ENCODE measurements around the gene MRPS12.
"Not testable (repeated sequence)": the region's sequence is repeated elsewhere in the genome, so short reads cannot be mapped to it uniquely, and the experiment has no call there.

MRPS12 gene

GRCh38 chr19:38912600-38913514 is 17.9 kb upstream of the MRPS12 start:
- DNase-seq = peak; percentile 63 to 85

DNA sequence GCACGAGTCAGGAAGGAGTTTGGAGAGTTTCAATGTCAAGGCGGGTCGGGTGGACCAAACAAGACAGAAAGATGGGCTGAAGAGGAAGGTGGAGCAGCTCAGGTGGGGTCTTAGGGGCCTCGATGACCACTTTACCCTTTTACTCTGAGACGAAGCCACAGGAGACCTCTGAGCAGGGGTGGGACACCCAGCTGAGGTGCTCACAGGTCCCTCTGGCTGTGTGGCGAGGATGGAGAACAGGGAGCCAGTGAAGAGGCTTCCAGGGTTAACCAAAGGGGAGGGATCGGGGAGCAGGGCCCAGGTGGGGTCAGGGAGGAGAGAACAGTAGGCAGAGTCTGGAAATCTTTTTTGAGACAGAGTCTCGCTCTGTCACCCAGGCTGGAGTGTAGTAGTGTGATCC is 16.8 kb upstream of the MRPS12 start:
- no peak for DNase-seq

GRCh38 chr19:38915329-38916321 is 15.1 kb upstream of the MRPS12 start:
- DNase-seq = no peak

GRCh38 chr19:38917516-38917915 is 13.2 kb upstream of the MRPS12 start:
- DNase-seq = no peak

DNA sequence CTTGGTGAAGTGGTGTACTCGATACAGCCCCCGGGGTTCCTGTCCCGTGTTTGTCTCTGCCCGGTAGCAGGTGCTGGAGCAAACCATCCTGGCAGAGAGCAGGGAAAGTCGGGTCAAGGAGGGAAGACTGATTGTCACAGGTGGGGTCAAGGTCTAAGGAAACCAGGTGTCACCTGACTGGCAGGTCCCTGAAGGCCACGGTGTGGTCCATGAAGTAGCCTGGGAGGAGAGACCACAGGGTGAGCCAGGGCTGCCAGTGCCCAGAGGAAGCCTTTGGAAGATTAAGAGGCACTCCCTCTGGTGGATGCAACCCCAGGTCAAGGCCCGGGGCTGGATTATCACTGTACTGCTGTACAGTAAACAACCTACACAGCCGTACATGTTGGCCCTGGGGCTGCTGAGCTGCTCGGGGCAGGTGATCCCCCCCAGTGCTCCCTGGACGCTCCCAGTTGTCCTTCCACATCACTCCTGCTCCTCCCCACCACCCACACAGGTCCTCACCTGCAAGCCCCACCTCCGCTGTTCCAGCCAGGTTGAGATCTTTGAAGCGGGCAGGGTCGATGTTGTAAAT is 12.7 kb upstream of the MRPS12 start:
- peak in 1 of 2 donors; percentile 5 for DNase-seq

DNA sequence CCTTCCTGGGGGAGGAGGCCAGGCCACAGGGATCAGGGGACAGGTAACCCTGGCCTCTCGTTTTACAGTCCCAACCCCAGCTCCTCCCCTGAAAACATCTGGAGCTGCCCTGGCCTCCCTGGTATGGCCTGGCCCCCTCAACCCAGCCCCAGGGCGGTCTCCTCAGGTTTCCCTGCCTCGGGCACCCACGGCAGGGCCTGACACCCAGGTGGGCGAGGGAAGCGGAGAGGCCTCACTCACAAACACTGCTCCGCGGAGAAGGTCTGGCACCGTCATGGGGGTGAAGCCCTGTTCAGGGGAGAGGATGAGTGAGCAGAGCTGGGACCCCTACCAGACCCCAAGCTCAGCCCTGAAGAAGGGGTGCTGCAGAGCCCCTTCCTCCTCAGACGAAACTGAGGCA is 12.2 kb upstream of the MRPS12 start:
- DNase-seq = no peak

GRCh38 chr19:38919837-38920601 is 10.7 kb upstream of the MRPS12 start:
- no peak for DNase-seq

GRCh38 chr19:38920602-38921419 is 9.9 kb upstream of the MRPS12 start:
- DNase-seq = no peak

GRCh38 chr19:38921420-38922274 is 9.1 kb upstream of the MRPS12 start:
- DNase-seq = no peak

DNA sequence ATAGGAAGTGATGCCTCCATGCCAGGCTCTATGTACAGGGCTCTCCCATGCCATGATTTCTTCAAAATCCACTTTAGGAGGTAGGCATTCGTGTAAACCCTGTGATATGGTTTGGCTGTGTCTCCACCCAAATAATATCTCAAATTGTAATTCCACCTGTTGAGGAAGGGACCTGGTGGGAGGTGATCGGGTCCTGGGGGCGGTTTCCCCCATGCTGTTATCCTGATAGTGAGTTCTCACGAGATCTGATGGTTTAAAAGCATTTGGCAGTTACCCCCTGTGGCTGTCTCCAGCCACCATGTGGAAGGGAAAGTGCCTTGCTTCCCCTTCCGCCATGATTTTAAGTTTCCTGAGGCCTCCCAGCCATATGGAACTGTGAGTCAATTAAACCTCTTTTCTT is 8.3 kb upstream of the MRPS12 start:
- DNase-seq = no peak

DNA sequence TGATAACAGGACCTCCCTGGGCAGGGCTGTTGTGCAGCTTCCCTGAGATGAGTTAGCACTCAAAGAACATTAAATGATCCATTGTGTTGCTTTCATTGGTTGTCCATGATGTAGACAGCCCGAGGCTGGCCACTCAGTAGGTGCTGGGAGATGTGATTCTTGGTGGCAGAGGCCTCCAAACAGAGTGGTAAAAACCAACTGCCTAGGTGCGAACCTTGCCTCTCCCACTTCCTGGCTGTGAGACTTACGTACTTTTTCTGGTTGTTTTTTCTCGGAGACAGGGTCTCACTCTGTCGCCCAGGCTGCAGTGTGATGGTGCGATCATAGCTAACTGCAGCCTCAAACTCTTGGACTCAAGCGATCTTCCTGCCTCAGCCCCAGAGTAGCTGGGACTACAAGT is 6.4 kb upstream of the MRPS12 start:
- no peak for DNase-seq

GRCh38 chr19:38928391-38929001 is 2.2 kb upstream of the MRPS12 start:
- no peak for DNase-seq

- peak; percentile 88 to 94 for DNase-seq
Measured at GRCh38 chr19:38929929-38930775, 592 bp upstream of the MRPS12 start, which contains the start of gene SARS2. Gene SARS2 (minus strand): TSS chr19:38930763. CDS start chr19:38930736, 27 bp downstream.

DNA sequence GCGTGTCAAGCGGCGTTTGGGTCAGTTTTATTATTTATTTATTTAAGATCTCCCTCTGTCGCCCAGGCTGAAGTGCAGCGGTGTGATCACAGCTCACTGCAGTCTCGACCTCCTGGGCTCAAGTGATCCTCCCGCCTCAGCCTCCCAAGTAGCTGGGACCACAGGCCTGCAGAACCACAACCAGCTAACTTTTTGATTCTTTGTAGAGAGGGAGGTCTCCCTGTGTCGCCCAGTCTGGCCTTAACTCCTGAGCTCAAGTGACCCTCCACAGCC is 713 bp downstream of the MRPS12 start:
- no peak for DNase-seq

- DNase-seq = peak; percentile 32 to 50
Measured at GRCh38 chr19:38932425-38933179, 1.9 kb downstream of the MRPS12 start.

- DNase-seq = no peak
Measured at GRCh38 chr19:38933544-38933943, 2.8 kb downstream of the MRPS12 start.

- no peak for DNase-seq
Measured at GRCh38 chr19:38939957-38940356, 9.2 kb downstream of the MRPS12 start.

GRCh38 chr19:38941466-38941865 is 10.7 kb downstream of the MRPS12 start:
- not testable (repeated sequence) for DNase-seq
